ENCODE results near the gene TM9SF1. TPM values are rescaled to one million over a fixed set of nuclear protein-coding genes. Genes with fewer than 3 reads are reported as not detected.

The TM9SF1 gene
- polyA plus RNA-seq, 2 of the 4 experiments (the other 2 are of a cell fraction) = 48.0 to 62.2 TPM

DNA sequence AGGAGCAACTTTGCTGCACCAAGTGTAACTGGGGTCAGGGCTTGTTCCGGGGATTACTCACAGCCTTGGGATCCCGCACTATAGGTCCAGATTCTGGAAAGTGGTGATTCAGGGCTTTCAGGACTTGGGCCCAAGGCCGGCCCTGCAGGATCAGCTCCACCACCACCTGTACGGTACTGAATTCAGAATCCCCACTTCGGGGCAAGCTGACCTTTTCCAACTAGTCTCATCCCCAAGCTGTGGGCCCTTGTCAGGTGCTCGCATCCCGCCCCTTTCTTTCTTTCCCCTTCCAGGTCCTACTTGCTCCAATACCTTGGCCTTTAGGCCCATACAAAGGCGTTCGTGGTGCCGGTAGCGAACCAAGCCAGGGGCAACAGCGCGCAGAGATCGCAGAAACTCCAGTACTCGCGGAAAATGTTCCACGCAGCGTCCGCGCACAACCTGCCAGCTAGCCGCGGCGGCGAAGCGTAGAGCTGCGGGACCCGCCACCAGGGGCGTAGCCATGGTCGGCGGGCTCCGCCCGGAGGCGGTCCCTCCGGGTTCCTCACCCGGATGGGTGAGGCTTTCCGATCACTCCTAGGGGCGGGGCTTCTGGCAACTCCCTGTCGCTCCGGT lies 46.7 kb upstream of the TM9SF1 start:
- ATAC-seq (peak; percentile 89 to 93), FAIRE-seq (no peak), DNase-seq (ENCODE audit: low read depth in 1 of 2, low spot score in 1 of 2) (peak in 1 of 2 experiments; percentile 97)
- Histone ChIP-seq H3K4me2 (peak overlapping the region; percentile 78), H3K9me3 (no peaks in the 10 kb centered on the region), H3K4me1 (peaks cover 11% of the 10 kb centered on the region), H3K4me3 (peak overlapping the region; percentile 64), H3K27ac (peak overlapping the region; percentile 89 to 99)
- TF ChIP-seq POLR2AphosphoS2 (conservative IDR thresholded peaks at IDR 0.05; ENCODE audit: low read length) (no peak), CBX2 (IDR thresholded peaks at IDR 0.05; ENCODE audit: borderline replicate concordance, low read depth) (no peak), NR3C1 (IDR thresholded peaks at IDR 0.05) (no peak), CHD2 (IDR thresholded peaks at IDR 0.05; ENCODE audit: low read length, partially characterized antibody) (no peak), RNF2 (IDR thresholded peaks at IDR 0.05; ENCODE audit: borderline replicate concordance, low read depth) (no peak)
- CTCF ChIA-PET = interaction anchor here (0.6 to 21.7 kb wide), 32 partner anchors 9 to 195 kb away, joined by 3 to 601 read pairs (median 5); partner anchors contain the start of genes CIDEB, DHRS1, GMPR2 and IPO4
- 6% methylated on average over 17 of the region's 39 CpGs for WGBS (ENCODE audit: missing lambda C conversion rate)
- POLR2A ChIA-PET = interaction anchor here (0.6 to 2.5 kb wide), 32 partner anchors 8 to 200 kb away, joined by 3 to 53 read pairs (median 5); partner anchors contain the start of genes CBLN3, CHMP4A, CIDEB and DHRS1

DNA sequence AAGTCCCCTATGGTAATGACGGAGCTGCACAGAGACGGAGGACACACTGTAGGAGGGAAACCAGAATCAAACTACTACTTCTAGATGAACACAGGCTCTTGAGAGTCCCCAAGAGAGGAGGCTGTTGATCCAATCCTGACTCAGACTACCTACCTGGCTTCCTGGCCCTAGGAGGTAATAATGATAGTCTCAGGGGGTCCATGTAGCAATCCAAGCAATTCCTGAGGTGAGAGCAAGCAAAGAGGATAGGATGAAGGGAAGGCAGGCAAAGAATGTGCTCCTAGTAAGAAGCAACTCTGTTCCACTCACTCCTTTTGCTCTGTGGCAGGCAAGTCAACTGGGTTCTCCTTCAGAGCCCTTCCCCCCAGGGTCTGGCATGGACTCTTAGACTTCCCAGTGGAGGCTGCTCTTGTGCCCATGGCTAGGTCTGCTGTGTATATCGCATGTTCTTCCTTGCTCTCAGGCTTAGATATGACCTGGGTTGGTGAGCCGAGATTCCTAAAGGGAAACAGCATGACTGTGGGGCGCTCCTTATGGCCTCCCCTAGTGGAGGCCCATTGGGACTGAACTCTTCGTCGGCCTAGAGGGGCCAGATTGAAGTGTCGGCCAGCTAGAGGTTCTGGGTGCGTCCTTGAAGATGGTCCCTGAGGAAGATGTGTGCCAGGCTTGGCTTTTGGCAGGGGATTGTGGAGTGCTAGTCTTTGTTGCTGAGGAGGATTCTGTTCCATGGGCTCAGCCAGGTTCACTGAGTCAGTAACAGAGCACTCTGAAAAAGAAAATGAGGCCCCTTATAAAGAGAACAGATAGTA lies 45.1 kb upstream of the TM9SF1 start:
- DNase-seq (ENCODE audit: low read depth in 1 of 2, low spot score in 1 of 2) (no peak), FAIRE-seq (no peak), ATAC-seq (no peak)
- no peak for TF ChIP-seq HOXB5 (CRISPR knock-in tag; IDR thresholded peaks at IDR 0.05)
- no peak for TF ChIP-seq CBX2 (IDR thresholded peaks at IDR 0.05; ENCODE audit: borderline replicate concordance, low read depth)
- TF ChIP-seq POLR2AphosphoS2 (conservative IDR thresholded peaks at IDR 0.05; ENCODE audit: low read length) = no peak
- no peak for TF ChIP-seq CEBPB (IDR thresholded peaks at IDR 0.05)
- no peak for TF ChIP-seq GATA3 (IDR thresholded peaks at IDR 0.05; ENCODE audit: borderline replicate concordance)
- no peak for TF ChIP-seq MAZ (IDR thresholded peaks at IDR 0.05; ENCODE audit: borderline replicate concordance, low read depth, low read length)
- TF ChIP-seq ZFP36 (IDR thresholded peaks at IDR 0.05; ENCODE audit: borderline replicate concordance, partially characterized antibody) = no peak
- no peak for TF ChIP-seq TP53 (CRISPR knock-in tag; IDR thresholded peaks at IDR 0.05)
- TF ChIP-seq, protein P1, sequence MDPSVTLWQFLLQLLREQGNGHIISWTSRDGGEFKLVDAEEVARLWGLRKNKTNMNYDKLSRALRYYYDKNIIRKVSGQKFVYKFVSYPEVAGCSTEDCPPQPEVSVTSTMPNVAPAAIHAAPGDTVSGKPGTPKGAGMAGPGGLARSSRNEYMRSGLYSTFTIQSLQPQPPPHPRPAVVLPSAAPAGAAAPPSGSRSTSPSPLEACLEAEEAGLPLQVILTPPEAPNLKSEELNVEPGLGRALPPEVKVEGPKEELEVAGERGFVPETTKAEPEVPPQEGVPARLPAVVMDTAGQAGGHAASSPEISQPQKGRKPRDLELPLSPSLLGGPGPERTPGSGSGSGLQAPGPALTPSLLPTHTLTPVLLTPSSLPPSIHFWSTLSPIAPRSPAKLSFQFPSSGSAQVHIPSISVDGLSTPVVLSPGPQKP (IDR thresholded peaks at IDR 0.05; ENCODE audit: low read depth, low read length) = no peak
- no peak for TF ChIP-seq CHD2 (IDR thresholded peaks at IDR 0.05; ENCODE audit: low read length, partially characterized antibody)
- TF ChIP-seq, protein P2, sequence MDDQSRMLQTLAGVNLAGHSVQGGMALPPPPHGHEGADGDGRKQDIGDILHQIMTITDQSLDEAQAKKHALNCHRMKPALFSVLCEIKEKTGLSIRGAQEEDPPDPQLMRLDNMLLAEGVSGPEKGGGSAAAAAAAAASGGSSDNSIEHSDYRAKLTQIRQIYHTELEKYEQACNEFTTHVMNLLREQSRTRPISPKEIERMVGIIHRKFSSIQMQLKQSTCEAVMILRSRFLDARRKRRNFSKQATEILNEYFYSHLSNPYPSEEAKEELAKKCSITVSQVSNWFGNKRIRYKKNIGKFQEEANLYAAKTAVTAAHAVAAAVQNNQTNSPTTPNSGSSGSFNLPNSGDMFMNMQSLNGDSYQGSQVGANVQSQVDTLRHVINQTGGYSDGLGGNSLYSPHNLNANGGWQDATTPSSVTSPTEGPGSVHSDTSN (IDR thresholded peaks at IDR 0.05) = no peak
- TF ChIP-seq HOXB13 (CRISPR knock-in tag; IDR thresholded peaks at IDR 0.05; ENCODE audit: low read depth) = no peak
- TF ChIP-seq, protein P3, sequence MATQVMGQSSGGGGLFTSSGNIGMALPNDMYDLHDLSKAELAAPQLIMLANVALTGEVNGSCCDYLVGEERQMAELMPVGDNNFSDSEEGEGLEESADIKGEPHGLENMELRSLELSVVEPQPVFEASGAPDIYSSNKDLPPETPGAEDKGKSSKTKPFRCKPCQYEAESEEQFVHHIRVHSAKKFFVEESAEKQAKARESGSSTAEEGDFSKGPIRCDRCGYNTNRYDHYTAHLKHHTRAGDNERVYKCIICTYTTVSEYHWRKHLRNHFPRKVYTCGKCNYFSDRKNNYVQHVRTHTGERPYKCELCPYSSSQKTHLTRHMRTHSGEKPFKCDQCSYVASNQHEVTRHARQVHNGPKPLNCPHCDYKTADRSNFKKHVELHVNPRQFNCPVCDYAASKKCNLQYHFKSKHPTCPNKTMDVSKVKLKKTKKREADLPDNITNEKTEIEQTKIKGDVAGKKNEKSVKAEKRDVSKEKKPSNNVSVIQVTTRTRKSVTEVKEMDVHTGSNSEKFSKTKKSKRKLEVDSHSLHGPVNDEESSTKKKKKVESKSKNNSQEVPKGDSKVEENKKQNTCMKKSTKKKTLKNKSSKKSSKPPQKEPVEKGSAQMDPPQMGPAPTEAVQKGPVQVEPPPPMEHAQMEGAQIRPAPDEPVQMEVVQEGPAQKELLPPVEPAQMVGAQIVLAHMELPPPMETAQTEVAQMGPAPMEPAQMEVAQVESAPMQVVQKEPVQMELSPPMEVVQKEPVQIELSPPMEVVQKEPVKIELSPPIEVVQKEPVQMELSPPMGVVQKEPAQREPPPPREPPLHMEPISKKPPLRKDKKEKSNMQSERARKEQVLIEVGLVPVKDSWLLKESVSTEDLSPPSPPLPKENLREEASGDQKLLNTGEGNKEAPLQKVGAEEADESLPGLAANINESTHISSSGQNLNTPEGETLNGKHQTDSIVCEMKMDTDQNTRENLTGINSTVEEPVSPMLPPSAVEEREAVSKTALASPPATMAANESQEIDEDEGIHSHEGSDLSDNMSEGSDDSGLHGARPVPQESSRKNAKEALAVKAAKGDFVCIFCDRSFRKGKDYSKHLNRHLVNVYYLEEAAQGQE (IDR thresholded peaks at IDR 0.05) = no peak
- no peak for TF ChIP-seq EP300 (IDR thresholded peaks at IDR 0.05)
- TF ChIP-seq ZSCAN20 (CRISPR knock-in tag; IDR thresholded peaks at IDR 0.05) = no peak
- WGBS (ENCODE audit: missing lambda C conversion rate) = 90% methylated on average over 9 of the region's 9 CpGs
- Histone ChIP-seq H3K27ac (no peak overlapping the region), H3K4me1 (peaks cover 11% of the 10 kb centered on the region), H3K9me3 (no peaks in the 10 kb centered on the region), H3K4me2 (no peak overlapping the region), H3K4me3 (no peak overlapping the region)
- CTCF ChIA-PET = interaction anchor here (3.4 to 21.7 kb wide), 5 partner anchors 15 to 61 kb away, joined by 11 to 601 read pairs (median 63); partner anchors contain the start of genes CIDEB, DHRS1, LTB4R and LTB4R2
- POLR2A ChIA-PET = no interaction called here
